K562 treated with DMSO at 1 percent for 4 hours (cell line): Measurements from ENCODE around the gene TAL2. TPM values are rescaled to one million over a fixed set of nuclear protein-coding genes. Genes with fewer than 3 reads are reported as not detected.

ENCODE experiments used
- total RNA-seq: library from RNA; unstranded; fragments of 300-600 nt; gene quantifications from 2 replicates; pipeline ENCODE4 v1.2.3, GENCODE V29; 2022; ENCODE audit not compliant: insufficient read depth

TAL2 gene
- 2.6 TPM in 1 of 2 replicates, not detected in the other for total RNA-seq

GRCh38 chr9:105662184-105663104 is at the start of gene TAL2:
Gene TAL2 (plus strand): TSS chr9:105662457. CDS start chr9:105662497, 40 bp downstream.

GRCh38 chr9:105694190-105694847 is 32.1 kb downstream of the TAL2 start, which contains the start of gene TMEM38B:
Gene TMEM38B (plus strand): TSS chr9:105694541. CDS start chr9:105694661, 120 bp downstream.

Other genes starting within 250 kb of the TAL2 start
- 0.82 and 0.90 TPM in 2 replicates for gene FSD1L, start 214.4 kb upstream of the TAL2 start, total RNA-seq
- 1.3 and 3.0 TPM in 2 replicates for gene FKTN, start 104.3 kb upstream of the TAL2 start, total RNA-seq
- gene TMEM38B, start 32.1 kb downstream of the TAL2 start, total RNA-seq: 21.0 and 22.0 TPM in 2 replicates